OCI-LY7 (cell line): ENCODE data around the gene LRRC18. TPM values are rescaled to one million over a fixed set of nuclear protein-coding genes. Genes with fewer than 3 reads are reported as not detected.

Experiments used
- BruUV-seq: library from RNA; stranded (reverse); fragments of 400-500 nt; replicated peaks from 2 replicates; lab custom pipeline; 2021; lab: Mats Ljungman, UMichigan
- CTCF ChIA-PET: fragments of 300-600 bp; sonication (Branson Sonifier 250); formaldehyde crosslinking; loops from one replicate; lab custom pipeline; 2022; ENCODE audit warnings: antibody characterized with exemption; ENCODE audit not compliant: unreplicated experiment; lab: Charles Lee
- POLR2A ChIA-PET: fragments of 300-600 bp; sonication (Branson Sonifier 250); formaldehyde crosslinking; loops from one replicate; lab custom pipeline; 2022; ENCODE audit warnings: antibody characterized with exemption; lab: Charles Lee
- DNase-seq: peaks from one replicate; pipeline ENCODE4 v3.0.0-alpha.2; 2015; ENCODE audit warnings: low spot score
- H2AFZ ChIP-seq: fragments of 200-600 bp; sonication (generic), shearing (Covaris generic); 2 replicates; pipeline ENCODE4 v1.6.1; 2014; ENCODE audit warnings: mild to moderate bottlenecking, antibody characterized with exemption, low read length, moderate library complexity
- H3K27ac ChIP-seq: fragments of 200-600 bp; sonication (generic); 2 replicates; pipeline ENCODE4 v1.5.1; 2014; ENCODE audit warnings: mixed run types, low read depth, mild to moderate bottlenecking, moderate library complexity, low read length, inconsistent platforms; ENCODE audit not compliant: poor library complexity, severe bottlenecking
- H3K36me3 ChIP-seq: fragments of 200-600 bp; sonication (generic); 2 replicates; pipeline ENCODE4 v1.6.1; 2014; ENCODE audit warnings: mild to moderate bottlenecking, antibody characterized with exemption, low read length, moderate library complexity, mixed read lengths; ENCODE audit not compliant: insufficient read depth
- H3K4me1 ChIP-seq: fragments of 200-600 bp; sonication (generic); 2 replicates; pipeline ENCODE4 v1.5.1; 2014; ENCODE audit warnings: mild to moderate bottlenecking, low read length; ENCODE audit not compliant: insufficient read depth, poor library complexity, severe bottlenecking
- H3K4me2 ChIP-seq: fragments of 200-600 bp; sonication (generic); 2 replicates; pipeline ENCODE4 v1.6.1; 2014; ENCODE audit warnings: mild to moderate bottlenecking, low read length
- H3K4me3 ChIP-seq: fragments of 200-600 bp; sonication (generic); 2 replicates; pipeline ENCODE4 v1.5.1; 2014; ENCODE audit warnings: mild to moderate bottlenecking, low read depth, low read length; ENCODE audit not compliant: poor library complexity, severe bottlenecking
- H3K79me2 ChIP-seq: fragments of 200-600 bp; sonication (generic); 2 replicates; pipeline ENCODE4 v1.6.1; 2016; ENCODE audit warnings: low read depth, mild to moderate bottlenecking, low read length, moderate library complexity, mixed read lengths; ENCODE audit not compliant: insufficient read depth
- H3K9me2 ChIP-seq: fragments of 200-600 bp; sonication (generic); 2 replicates; pipeline ENCODE4 v1.6.1; 2016; ENCODE audit warnings: mild to moderate bottlenecking, low read length, mixed read lengths; ENCODE audit not compliant: insufficient read depth
- H3K9me3 ChIP-seq: fragments of 200-600 bp; sonication (generic); 2 replicates; pipeline ENCODE4 v1.6.1; 2014; ENCODE audit warnings: mild to moderate bottlenecking, mixed run types, low read length, mixed read lengths
- H4K20me1 ChIP-seq: fragments of 200-600 bp; sonication (generic); 2 replicates; pipeline ENCODE4 v1.6.1; 2014; ENCODE audit warnings: mild to moderate bottlenecking, antibody characterized with exemption, low read length, moderate library complexity, mixed read lengths; ENCODE audit not compliant: insufficient read depth
- CTCF ChIP-seq: fragments of 200-600 bp; sonication (generic); conservative IDR thresholded peaks from 2 replicates; pipeline ENCODE4 v1.5.1; 2014; ENCODE audit warnings: mild to moderate bottlenecking, antibody characterized with exemption, low read length, moderate library complexity, mixed read lengths
- EZH2phosphoT487 ChIP-seq: fragments of 200-600 bp; sonication (generic); IDR thresholded peaks from 2 replicates; pipeline ENCODE4 v1.6.1; 2018; ENCODE audit warnings: low read depth, borderline replicate concordance, mild to moderate bottlenecking, mixed run types, antibody characterized with exemption, low read length, moderate library complexity, mixed read lengths
- intact Hi-C: fragments of 100-400 bp; cut with micrococcal nuclease; formaldehyde crosslinking; loops from one replicate; pipeline ENCODE4 v1.10.0; 2022; ENCODE audit not compliant: unreplicated experiment
- total RNA-seq, 2 experiments: library from RNA; depleted of rRNA in 1 of 2; stranded (reverse); fragments of >200 nt in 1 of 2; shearing (Covaris generic) in 1 of 2; gene quantifications; 2 replicates each; pipeline ENCODE4 v1.2.3, GENCODE V29; 2014 to 2022

LRRC18 gene
- total RNA-seq, 2 experiments from 2014 or later: not detected

- no peak overlapping the region for H3K27ac ChIP-seq
- no peaks in the 10 kb centered on the region for H3K9me3 ChIP-seq
- no peak overlapping the region for H3K4me2 ChIP-seq
- no peaks in the 10 kb centered on the region for H3K9me2 ChIP-seq
- intact Hi-C loops: no loop called here
- H4K20me1 ChIP-seq: no peaks in the 10 kb centered on the region
- DNase-seq: no peak
- ChIA-PET POLR2A (interaction anchor here (0.6 kb wide), 1 partner anchor 196 kb away, joined by 3 read pairs; the partner anchor contains the start of gene WDFY4), CTCF (no interaction called here)
- H2AFZ ChIP-seq: no peak overlapping the region
- no TSS peak for BruUV-seq
- H3K79me2 ChIP-seq: no peaks in the 10 kb centered on the region
- no peak overlapping the region for H3K4me3 ChIP-seq
- no peaks in the 10 kb centered on the region for H3K4me1 ChIP-seq
- TF ChIP-seq EZH2phosphoT487 (no peak), CTCF (no peak)
- peaks cover 64% of the 10 kb centered on the region for H3K36me3 ChIP-seq
Observed at GRCh38 chr10:48880016-48880705, 59.5 kb downstream of the LRRC18 start.

- ChIA-PET CTCF (interaction anchor here (0.5 to 0.9 kb wide), 2 partner anchors 75 to 383 kb away, joined by 3 read pairs; no protein-coding TSS in a partner anchor), POLR2A (no interaction called here)
- no peaks in the 10 kb centered on the region for H3K9me2 ChIP-seq
- no peak overlapping the region for H3K27ac ChIP-seq
- intact Hi-C loops: no loop called here
- H3K79me2 ChIP-seq: no peaks in the 10 kb centered on the region
- H3K4me3 ChIP-seq: no peak overlapping the region
- TF ChIP-seq CTCF (no peak), EZH2phosphoT487 (no peak)
- no peaks in the 10 kb centered on the region for H3K9me3 ChIP-seq
- no TSS peak for BruUV-seq
- no peak for DNase-seq
- no peak overlapping the region for H2AFZ ChIP-seq
- H3K4me2 ChIP-seq: no peak overlapping the region
- no peaks in the 10 kb centered on the region for H3K4me1 ChIP-seq
- peaks cover 70% of the 10 kb centered on the region for H3K36me3 ChIP-seq
- H4K20me1 ChIP-seq: no peaks in the 10 kb centered on the region
Observed at GRCh38 chr10:48879451-48879850, 60.2 kb downstream of the LRRC18 start.

- CTCF ChIA-PET: no interaction called here
- BruUV-seq: no TSS peak
- POLR2A ChIA-PET: no interaction called here
Observed at GRCh38 chr10:48878091-48878490, 61.5 kb downstream of the LRRC18 start.

More at GRCh38 chr10:48878091-48878490, 61.5 kb downstream of the LRRC18 start:
- no peaks in the 10 kb centered on the region for H3K4me1 ChIP-seq
- H3K27ac ChIP-seq: no peak overlapping the region
- DNase-seq: no peak
- peaks cover 82% of the 10 kb centered on the region for H3K36me3 ChIP-seq
- no peak for TF ChIP-seq EZH2phosphoT487
- TF ChIP-seq CTCF: no peak
- H3K4me2 ChIP-seq: no peak overlapping the region
- H3K9me3 ChIP-seq: no peaks in the 10 kb centered on the region
- H3K9me2 ChIP-seq: no peaks in the 10 kb centered on the region
- no peak overlapping the region for H2AFZ ChIP-seq
- no peaks in the 10 kb centered on the region for H4K20me1 ChIP-seq
- intact Hi-C loops: no loop called here
- no peak overlapping the region for H3K4me3 ChIP-seq
- H3K79me2 ChIP-seq: no peaks in the 10 kb centered on the region
